ENCODE data around the gene FN1. TPM values are rescaled to one million over a fixed set of nuclear protein-coding genes. Genes with fewer than 3 reads are reported as not detected.

FN1 gene
- polyA plus RNA-seq, 2 of the 4 experiments (the other 2 are of a cell fraction) = 203 to 500 TPM

DNA sequence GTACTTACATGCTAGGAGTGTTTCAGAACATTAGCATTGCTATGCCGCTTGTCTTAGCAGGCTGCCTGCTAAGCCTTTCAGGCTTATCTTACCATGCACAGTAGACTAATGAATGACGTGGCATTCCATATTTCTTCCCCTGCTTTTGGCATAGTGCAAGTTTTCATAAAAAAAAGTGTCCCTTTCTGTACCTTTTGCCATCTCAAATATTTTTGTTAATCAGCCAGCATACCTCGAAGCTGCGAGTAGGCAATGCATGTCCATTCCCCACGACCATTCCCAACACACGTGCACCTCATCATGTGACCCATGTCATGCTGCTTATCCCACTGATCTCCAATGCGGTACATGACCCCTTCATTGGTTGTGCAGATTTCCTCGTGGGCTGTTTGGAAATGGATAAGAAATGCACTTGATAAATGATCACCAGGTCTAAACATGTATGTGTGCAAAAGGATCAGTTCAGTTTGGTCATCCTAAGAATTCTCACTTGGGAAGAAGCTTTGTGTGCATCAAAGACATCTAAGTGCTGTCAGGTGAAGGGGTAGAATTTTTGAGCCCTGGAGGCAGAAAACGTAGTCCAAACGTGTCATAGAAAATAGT is 13.9 kb downstream of the FN1 start:
- ATAC-seq (no peak), DNase-seq (ENCODE audit: low read depth in 1 of 2, low spot score in 1 of 2) (no peak), FAIRE-seq (no peak)
- H3K27ac ChIP-seq = no peak overlapping the region
- no peak overlapping the region for H3K4me3 ChIP-seq
- 90% methylated on average over 10 of the region's 10 CpGs for WGBS (ENCODE audit: missing lambda C conversion rate)
- CTCF ChIA-PET = interaction anchor here (0.8 kb wide), 1 partner anchor 9 kb away, joined by 3 read pairs; no protein-coding TSS in a partner anchor
- peaks cover 37% of the 10 kb centered on the region for H3K4me1 ChIP-seq
- POLR2A ChIA-PET = no interaction called here
- no peak overlapping the region for H3K4me2 ChIP-seq
- no peaks in the 10 kb centered on the region for H3K9me3 ChIP-seq
- TF ChIP-seq FOSL2 (IDR thresholded peaks at IDR 0.05) (no peak), FOSL2 (CRISPR knock-in tag; IDR thresholded peaks at IDR 0.05) (no peak), HEYL (CRISPR knock-in tag; IDR thresholded peaks at IDR 0.05) (no peak), HOXB13 (CRISPR knock-in tag; IDR thresholded peaks at IDR 0.05; ENCODE audit: low read depth) (no peak), CBX8 (IDR thresholded peaks at IDR 0.05) (no peak), JUN (IDR thresholded peaks at IDR 0.05) (no peak)

DNA sequence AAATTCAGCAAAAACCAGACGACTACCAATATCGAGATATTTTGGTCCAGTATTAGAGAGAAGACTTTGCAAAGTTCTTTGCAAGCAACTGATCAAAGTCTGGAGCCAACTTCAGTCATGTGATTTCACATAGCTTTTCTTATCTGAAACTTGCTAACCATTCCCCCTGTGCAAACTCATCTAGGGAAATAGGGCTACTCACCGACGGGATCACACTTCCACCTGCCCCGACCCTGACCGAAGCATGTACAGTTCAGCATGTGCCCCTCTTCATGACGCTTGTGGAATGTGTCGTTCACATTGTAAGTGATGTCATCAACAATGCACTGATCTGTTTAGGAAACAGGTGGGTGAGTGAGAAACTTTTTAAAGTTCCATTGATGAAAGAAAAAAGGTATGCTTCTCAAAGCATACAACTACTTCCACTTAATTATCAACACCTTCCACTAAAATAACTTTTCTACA is 15.4 kb downstream of the FN1 start:
- 0 out of 3 replicates have a peak overlapping the region, but pooled peaks have one; percentile 52 for H3K4me2 ChIP-seq
- DNase-seq (ENCODE audit: low read depth in 1 of 2, low spot score in 1 of 2) (no peak), ATAC-seq (no peak), FAIRE-seq (no peak)
- no peaks in the 10 kb centered on the region for H3K9me3 ChIP-seq
- POLR2A ChIA-PET = no interaction called here
- no peak overlapping the region for H3K4me3 ChIP-seq
- CTCF ChIA-PET = no interaction called here
- 84% methylated on average over 8 of the region's 8 CpGs for WGBS (ENCODE audit: missing lambda C conversion rate)
- H3K27ac ChIP-seq = peak overlapping the region in 1 of 2 experiments; percentile 73; a peak in 3 of 6 replicates
- TF ChIP-seq, protein P1, sequence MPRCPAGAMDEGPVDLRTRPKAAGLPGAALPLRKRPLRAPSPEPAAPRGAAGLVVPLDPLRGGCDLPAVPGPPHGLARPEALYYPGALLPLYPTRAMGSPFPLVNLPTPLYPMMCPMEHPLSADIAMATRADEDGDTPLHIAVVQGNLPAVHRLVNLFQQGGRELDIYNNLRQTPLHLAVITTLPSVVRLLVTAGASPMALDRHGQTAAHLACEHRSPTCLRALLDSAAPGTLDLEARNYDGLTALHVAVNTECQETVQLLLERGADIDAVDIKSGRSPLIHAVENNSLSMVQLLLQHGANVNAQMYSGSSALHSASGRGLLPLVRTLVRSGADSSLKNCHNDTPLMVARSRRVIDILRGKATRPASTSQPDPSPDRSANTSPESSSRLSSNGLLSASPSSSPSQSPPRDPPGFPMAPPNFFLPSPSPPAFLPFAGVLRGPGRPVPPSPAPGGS (IDR thresholded peaks at IDR 0.05) = no peak
- TF ChIP-seq HOXA7 (CRISPR knock-in tag; IDR thresholded peaks at IDR 0.05) (no peak), BHLHE40 (IDR thresholded peaks at IDR 0.05; ENCODE audit: low read depth, low read length) (no peak), RAD21 (conservative IDR thresholded peaks at IDR 0.05 in 1 of 2, IDR thresholded peaks at IDR 0.05 in 1 of 2) (no peak), NPAS2 (CRISPR knock-in tag; IDR thresholded peaks at IDR 0.05; ENCODE audit: borderline replicate concordance) (no peak), HDAC2 (IDR thresholded peaks at IDR 0.05) (no peak), MAFK (IDR thresholded peaks at IDR 0.05; ENCODE audit: partially characterized antibody) (no peak), NFE2L2 (conservative IDR thresholded peaks at IDR 0.05; ENCODE audit: low read length) (no peak), CHD2 (IDR thresholded peaks at IDR 0.05; ENCODE audit: low read length, partially characterized antibody) (no peak), POLR2AphosphoS2 (conservative IDR thresholded peaks at IDR 0.05; ENCODE audit: low read length) (no peak), EP300 (IDR thresholded peaks at IDR 0.05) (no peak), RARB (CRISPR knock-in tag; IDR thresholded peaks at IDR 0.05) (no peak), PHF8 (IDR thresholded peaks at IDR 0.05; ENCODE audit: borderline replicate concordance, low read depth) (no peak), FOXS1 (CRISPR knock-in tag; IDR thresholded peaks at IDR 0.05) (no peak)
- TF ChIP-seq, protein P2, sequence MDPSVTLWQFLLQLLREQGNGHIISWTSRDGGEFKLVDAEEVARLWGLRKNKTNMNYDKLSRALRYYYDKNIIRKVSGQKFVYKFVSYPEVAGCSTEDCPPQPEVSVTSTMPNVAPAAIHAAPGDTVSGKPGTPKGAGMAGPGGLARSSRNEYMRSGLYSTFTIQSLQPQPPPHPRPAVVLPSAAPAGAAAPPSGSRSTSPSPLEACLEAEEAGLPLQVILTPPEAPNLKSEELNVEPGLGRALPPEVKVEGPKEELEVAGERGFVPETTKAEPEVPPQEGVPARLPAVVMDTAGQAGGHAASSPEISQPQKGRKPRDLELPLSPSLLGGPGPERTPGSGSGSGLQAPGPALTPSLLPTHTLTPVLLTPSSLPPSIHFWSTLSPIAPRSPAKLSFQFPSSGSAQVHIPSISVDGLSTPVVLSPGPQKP (IDR thresholded peaks at IDR 0.05; ENCODE audit: low read depth, low read length) = no peak
- TF ChIP-seq, protein P3, sequence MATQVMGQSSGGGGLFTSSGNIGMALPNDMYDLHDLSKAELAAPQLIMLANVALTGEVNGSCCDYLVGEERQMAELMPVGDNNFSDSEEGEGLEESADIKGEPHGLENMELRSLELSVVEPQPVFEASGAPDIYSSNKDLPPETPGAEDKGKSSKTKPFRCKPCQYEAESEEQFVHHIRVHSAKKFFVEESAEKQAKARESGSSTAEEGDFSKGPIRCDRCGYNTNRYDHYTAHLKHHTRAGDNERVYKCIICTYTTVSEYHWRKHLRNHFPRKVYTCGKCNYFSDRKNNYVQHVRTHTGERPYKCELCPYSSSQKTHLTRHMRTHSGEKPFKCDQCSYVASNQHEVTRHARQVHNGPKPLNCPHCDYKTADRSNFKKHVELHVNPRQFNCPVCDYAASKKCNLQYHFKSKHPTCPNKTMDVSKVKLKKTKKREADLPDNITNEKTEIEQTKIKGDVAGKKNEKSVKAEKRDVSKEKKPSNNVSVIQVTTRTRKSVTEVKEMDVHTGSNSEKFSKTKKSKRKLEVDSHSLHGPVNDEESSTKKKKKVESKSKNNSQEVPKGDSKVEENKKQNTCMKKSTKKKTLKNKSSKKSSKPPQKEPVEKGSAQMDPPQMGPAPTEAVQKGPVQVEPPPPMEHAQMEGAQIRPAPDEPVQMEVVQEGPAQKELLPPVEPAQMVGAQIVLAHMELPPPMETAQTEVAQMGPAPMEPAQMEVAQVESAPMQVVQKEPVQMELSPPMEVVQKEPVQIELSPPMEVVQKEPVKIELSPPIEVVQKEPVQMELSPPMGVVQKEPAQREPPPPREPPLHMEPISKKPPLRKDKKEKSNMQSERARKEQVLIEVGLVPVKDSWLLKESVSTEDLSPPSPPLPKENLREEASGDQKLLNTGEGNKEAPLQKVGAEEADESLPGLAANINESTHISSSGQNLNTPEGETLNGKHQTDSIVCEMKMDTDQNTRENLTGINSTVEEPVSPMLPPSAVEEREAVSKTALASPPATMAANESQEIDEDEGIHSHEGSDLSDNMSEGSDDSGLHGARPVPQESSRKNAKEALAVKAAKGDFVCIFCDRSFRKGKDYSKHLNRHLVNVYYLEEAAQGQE (IDR thresholded peaks at IDR 0.05) = no peak
- TF ChIP-seq, protein P4, sequence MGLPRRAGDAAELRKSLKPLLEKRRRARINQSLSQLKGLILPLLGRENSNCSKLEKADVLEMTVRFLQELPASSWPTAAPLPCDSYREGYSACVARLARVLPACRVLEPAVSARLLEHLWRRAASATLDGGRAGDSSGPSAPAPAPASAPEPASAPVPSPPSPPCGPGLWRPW (IDR thresholded peaks at IDR 0.05) = no peak
- peaks cover 52% of the 10 kb centered on the region for H3K4me1 ChIP-seq

Data from A549 (cell line).